Measurements from ENCODE around the gene ASF1A.
A peak's percentile ranks its signal among the peaks of the same experiment; 100 is the strongest.

The ASF1A gene

GRCh38 chr6:118890997-118891790, 2.8 kb upstream of the ASF1A start:
- Histone ChIP-seq H3K4me1 (ENCODE audit: insufficient read depth, low read length, poor library complexity, severe bottlenecking) (peaks cover 47% of the 10 kb centered on the region), H3K27me3 (ENCODE audit: insufficient read depth, low read length, poor library complexity, severe bottlenecking) (peaks cover 6% of the 10 kb centered on the region), H3K4me3 (ENCODE audit: low read length, poor library complexity, severe bottlenecking) (peak overlapping the region; percentile 99), H3K4me2 (ENCODE audit: low read depth, low read length, poor library complexity, severe bottlenecking) (peak overlapping the region; percentile 88), H3K79me2 (ENCODE audit: insufficient read depth, low read length) (peaks cover 77% of the 10 kb centered on the region), H4K20me1 (ENCODE audit: insufficient read depth, low read length, poor library complexity, severe bottlenecking) (peaks cover 13% of the 10 kb centered on the region), H3K9ac (ENCODE audit: low read depth, low read length, poor library complexity, severe bottlenecking) (peak overlapping the region; percentile 85), H3K9me3 (ENCODE audit: insufficient read depth, low read depth, low read length) (no peaks in the 10 kb centered on the region), H3F3A (ENCODE audit: low read depth) (peaks cover 10% of the 10 kb centered on the region; the same call in 1 of the 2 replicates), H2AFZ (ENCODE audit: low read length) (peak overlapping the region; percentile 8; the same call in 1 of the 2 replicates), H3K9me2 (replicated peaks; ENCODE audit: low read depth, low read length) (no peaks in the 10 kb centered on the region), H3K36me3 (ENCODE audit: insufficient read depth, low read length) (no peaks in the 10 kb centered on the region)
- TF ChIP-seq EZH2phosphoT487 (IDR thresholded peaks at IDR 0.05; ENCODE audit: borderline replicate concordance), result no peak
- TF ChIP-seq, protein P1, sequence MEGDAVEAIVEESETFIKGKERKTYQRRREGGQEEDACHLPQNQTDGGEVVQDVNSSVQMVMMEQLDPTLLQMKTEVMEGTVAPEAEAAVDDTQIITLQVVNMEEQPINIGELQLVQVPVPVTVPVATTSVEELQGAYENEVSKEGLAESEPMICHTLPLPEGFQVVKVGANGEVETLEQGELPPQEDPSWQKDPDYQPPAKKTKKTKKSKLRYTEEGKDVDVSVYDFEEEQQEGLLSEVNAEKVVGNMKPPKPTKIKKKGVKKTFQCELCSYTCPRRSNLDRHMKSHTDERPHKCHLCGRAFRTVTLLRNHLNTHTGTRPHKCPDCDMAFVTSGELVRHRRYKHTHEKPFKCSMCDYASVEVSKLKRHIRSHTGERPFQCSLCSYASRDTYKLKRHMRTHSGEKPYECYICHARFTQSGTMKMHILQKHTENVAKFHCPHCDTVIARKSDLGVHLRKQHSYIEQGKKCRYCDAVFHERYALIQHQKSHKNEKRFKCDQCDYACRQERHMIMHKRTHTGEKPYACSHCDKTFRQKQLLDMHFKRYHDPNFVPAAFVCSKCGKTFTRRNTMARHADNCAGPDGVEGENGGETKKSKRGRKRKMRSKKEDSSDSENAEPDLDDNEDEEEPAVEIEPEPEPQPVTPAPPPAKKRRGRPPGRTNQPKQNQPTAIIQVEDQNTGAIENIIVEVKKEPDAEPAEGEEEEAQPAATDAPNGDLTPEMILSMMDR (conservative IDR thresholded peaks at IDR 0.05; ENCODE audit: low read length), result no peak

DNA sequence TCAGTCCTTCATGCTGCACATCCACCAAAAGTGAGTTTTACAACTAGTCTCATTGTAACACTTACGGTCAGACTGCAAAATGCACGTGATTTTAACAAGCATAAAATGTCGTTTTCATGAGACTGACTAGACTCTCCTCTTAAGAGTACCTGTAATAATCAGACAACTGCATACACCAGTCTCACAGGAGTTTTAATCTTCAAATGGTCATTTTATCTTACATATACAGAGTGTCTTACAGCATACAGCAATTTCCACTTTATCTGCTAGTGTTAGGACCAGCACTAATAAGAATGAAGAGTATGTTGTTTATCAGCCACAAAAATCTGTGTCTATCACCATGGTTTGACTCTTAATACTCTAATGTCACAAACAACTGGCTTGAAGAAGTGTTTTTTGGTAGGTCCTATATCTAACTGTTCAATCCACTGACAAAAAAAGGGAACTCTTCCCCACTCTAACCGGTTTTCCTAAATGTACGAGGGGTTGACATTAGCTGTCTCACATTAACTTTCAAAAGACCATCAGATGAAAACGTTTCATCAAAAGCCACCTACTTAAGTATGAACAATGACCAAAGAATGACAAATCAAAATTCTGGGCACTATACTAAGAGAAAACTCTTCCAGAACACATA, 1.5 kb upstream of the ASF1A start:
- H3K79me2 ChIP-seq (ENCODE audit: insufficient read depth, low read length), result peaks cover 85% of the 10 kb centered on the region
- H3F3A ChIP-seq (ENCODE audit: low read depth), result peaks cover 10% of the 10 kb centered on the region; the same call in 1 of the 2 replicates
- no peaks in the 10 kb centered on the region for H3K36me3 ChIP-seq (ENCODE audit: insufficient read depth, low read length)
- peaks cover 6% of the 10 kb centered on the region for H3K27me3 ChIP-seq (ENCODE audit: insufficient read depth, low read length, poor library complexity, severe bottlenecking)
- H4K20me1 ChIP-seq (ENCODE audit: insufficient read depth, low read length, poor library complexity, severe bottlenecking), result peaks cover 22% of the 10 kb centered on the region
- H2AFZ ChIP-seq (ENCODE audit: low read length), result no peak overlapping the region
- H3K4me2 ChIP-seq (ENCODE audit: low read depth, low read length, poor library complexity, severe bottlenecking), result peak overlapping the region; percentile 88
- no peak for TF ChIP-seq EZH2phosphoT487 (IDR thresholded peaks at IDR 0.05; ENCODE audit: borderline replicate concordance)
- TF ChIP-seq, protein P1 (conservative IDR thresholded peaks at IDR 0.05; ENCODE audit: low read length), result no peak
- H3K9me3 ChIP-seq (ENCODE audit: insufficient read depth, low read depth, low read length), result no peaks in the 10 kb centered on the region
- H3K9me2 ChIP-seq (replicated peaks; ENCODE audit: low read depth, low read length), result no peaks in the 10 kb centered on the region
- H3K9ac ChIP-seq (ENCODE audit: low read depth, low read length, poor library complexity, severe bottlenecking), result peak overlapping the region; percentile 85
- H3K4me1 ChIP-seq (ENCODE audit: insufficient read depth, low read length, poor library complexity, severe bottlenecking), result peaks cover 52% of the 10 kb centered on the region
- H3K4me3 ChIP-seq (ENCODE audit: low read length, poor library complexity, severe bottlenecking), result peak overlapping the region; percentile 99

- Histone ChIP-seq H3K4me3 (ENCODE audit: low read length, poor library complexity, severe bottlenecking) (peak overlapping the region; percentile 99), H3K36me3 (ENCODE audit: insufficient read depth, low read length) (no peaks in the 10 kb centered on the region), H3F3A (ENCODE audit: low read depth) (peaks cover 10% of the 10 kb centered on the region; the same call in 1 of the 2 replicates), H3K27me3 (ENCODE audit: insufficient read depth, low read length, poor library complexity, severe bottlenecking) (peaks cover 6% of the 10 kb centered on the region), H2AFZ (ENCODE audit: low read length) (peak overlapping the region; percentile 28), H3K9me2 (replicated peaks; ENCODE audit: low read depth, low read length) (no peaks in the 10 kb centered on the region), H3K9me3 (ENCODE audit: insufficient read depth, low read depth, low read length) (no peaks in the 10 kb centered on the region), H3K4me1 (ENCODE audit: insufficient read depth, low read length, poor library complexity, severe bottlenecking) (peaks cover 59% of the 10 kb centered on the region), H3K9ac (ENCODE audit: low read depth, low read length, poor library complexity, severe bottlenecking) (peak overlapping the region; percentile 85), H4K20me1 (ENCODE audit: insufficient read depth, low read length, poor library complexity, severe bottlenecking) (peaks cover 29% of the 10 kb centered on the region), H3K4me2 (ENCODE audit: low read depth, low read length, poor library complexity, severe bottlenecking) (peak overlapping the region; percentile 88), H3K79me2 (ENCODE audit: insufficient read depth, low read length) (peaks cover 86% of the 10 kb centered on the region)
- no peak for TF ChIP-seq EZH2phosphoT487 (IDR thresholded peaks at IDR 0.05; ENCODE audit: borderline replicate concordance)
- TF ChIP-seq, protein P1 (conservative IDR thresholded peaks at IDR 0.05; ENCODE audit: low read length), result no peak
These were observed 717 bp upstream of the ASF1A start for GRCh38 chr6:118893064-118893806.

All from Loucy (cell line).